Mesenchymal stem cell (in vitro differentiated cells and primary cell): Measurements from ENCODE around the gene ABCD1.

Experiments used
- DNase-seq: peaks from one replicate; pipeline ENCODE4 v3.0.0-alpha.2; 2013
- H2AFZ ChIP-seq: one replicate; pipeline ENCODE4 v1.6.1; 2013; ENCODE audit warnings: low read depth, mild to moderate bottlenecking, control low read depth, inconsistent platforms, low read length, moderate library complexity
- H2AK5ac ChIP-seq: 2 replicates; pipeline ENCODE4 v1.6.1; 2013; ENCODE audit warnings: low read length, moderate library complexity, mild to moderate bottlenecking, inconsistent platforms; ENCODE audit not compliant: severe bottlenecking
- H2BK120ac ChIP-seq: one replicate; pipeline ENCODE4 v1.6.1; 2013; ENCODE audit warnings: low read depth, mild to moderate bottlenecking, inconsistent platforms, low read length, moderate library complexity
- H2BK12ac ChIP-seq, 2 experiments: one replicate each; pipeline ENCODE4 v1.6.1; 2013; ENCODE audit warnings: inconsistent platforms in 2 of 2, low read length in 2 of 2, mild to moderate bottlenecking in 2 of 2, moderate library complexity in 2 of 2, control low read depth in 1 of 2
- H2BK15ac ChIP-seq: one replicate; pipeline ENCODE4 v1.6.1; 2013; ENCODE audit warnings: mild to moderate bottlenecking, low read depth, inconsistent platforms; ENCODE audit not compliant: poor library complexity, severe bottlenecking
- H2BK5ac ChIP-seq: 2 replicates; pipeline ENCODE4 v1.6.1; 2013; ENCODE audit warnings: low read depth, mild to moderate bottlenecking, low read length, control low read depth, inconsistent platforms; ENCODE audit not compliant: poor library complexity, severe bottlenecking
- H3K14ac ChIP-seq, 2 experiments: one replicate each; pipeline ENCODE4 v1.6.1; 2013; ENCODE audit warnings: inconsistent platforms in 2 of 2, low read length in 2 of 2, control low read depth in 1 of 2, mild to moderate bottlenecking in 1 of 2, moderate library complexity in 1 of 2
- H3K18ac ChIP-seq, 2 experiments: one replicate each; pipeline ENCODE4 v1.6.1; 2013; ENCODE audit warnings: inconsistent platforms in 2 of 2, low read length in 2 of 2, control low read depth in 1 of 2, low read depth in 1 of 2, mild to moderate bottlenecking in 1 of 2
- H3K23ac ChIP-seq, 2 experiments: one replicate each; pipeline ENCODE4 v1.6.1; 2013; ENCODE audit warnings: inconsistent platforms in 2 of 2, low read length in 2 of 2, mild to moderate bottlenecking in 2 of 2, moderate library complexity in 2 of 2, control low read depth in 1 of 2
- H3K27ac ChIP-seq: 2 replicates; pipeline ENCODE4 v1.5.1; 2013; ENCODE audit warnings: mild to moderate bottlenecking, moderate library complexity, low read length, control low read depth, inconsistent platforms; ENCODE audit not compliant: poor library complexity, severe bottlenecking
- H3K27me3 ChIP-seq, 2 experiments: 2 replicates each; pipeline versions ENCODE4 v1.6.1 to v1.7.0; 2013; ENCODE audit warnings: low read length in 2 of 2, mild to moderate bottlenecking in 2 of 2, moderate library complexity in 2 of 2, control low read depth in 1 of 2, inconsistent platforms in 1 of 2; ENCODE audit not compliant: control insufficient read depth in 1 of 2, insufficient read depth in 1 of 2
- H3K36me3 ChIP-seq, 2 experiments: 2 replicates each; pipeline versions ENCODE4 v1.6.1 to v1.7.0; 2013; ENCODE audit warnings: low read length in 2 of 2, control low read depth in 1 of 2, inconsistent platforms in 1 of 2, low read depth in 1 of 2, mild to moderate bottlenecking in 1 of 2; ENCODE audit not compliant: insufficient read depth in 2 of 2, control insufficient read depth in 1 of 2
- H3K4ac ChIP-seq, 2 experiments: one replicate each; pipeline ENCODE4 v1.6.1; 2013; ENCODE audit warnings: inconsistent platforms in 2 of 2, low read length in 2 of 2, mild to moderate bottlenecking in 2 of 2, moderate library complexity in 2 of 2, control low read depth in 1 of 2, low read depth in 1 of 2
- H3K4me1 ChIP-seq: 2 replicates; pipeline ENCODE4 v1.6.1; 2013; ENCODE audit warnings: low read depth, low read length, control low read depth; ENCODE audit not compliant: control insufficient read depth, insufficient read depth
- H3K4me2 ChIP-seq: 2 replicates; pipeline ENCODE4 v1.6.1; 2013; ENCODE audit warnings: low read length, mild to moderate bottlenecking, inconsistent platforms; ENCODE audit not compliant: poor library complexity, severe bottlenecking
- H3K4me3 ChIP-seq, 2 experiments: 2 replicates each; pipeline versions ENCODE4 v1.5.1 to v1.7.0; 2013; ENCODE audit warnings: low read length in 2 of 2, mild to moderate bottlenecking in 2 of 2, control low read depth in 1 of 2, low read depth in 1 of 2; ENCODE audit not compliant: insufficient read depth in 1 of 2
- H3K79me1 ChIP-seq: replicated peaks from 2 replicates; pipeline ENCODE4 v1.6.1; 2013; ENCODE audit warnings: mild to moderate bottlenecking, control low read depth, low read length, inconsistent platforms; ENCODE audit not compliant: poor library complexity, severe bottlenecking
- H3K9ac ChIP-seq: 2 replicates; pipeline ENCODE4 v1.7.0; 2013; ENCODE audit warnings: mild to moderate bottlenecking, low read length, moderate library complexity
- H3K9me3 ChIP-seq: 2 replicates; pipeline ENCODE4 v1.7.0; 2013; ENCODE audit warnings: mild to moderate bottlenecking, low read length; ENCODE audit not compliant: control insufficient read depth
- H4K8ac ChIP-seq: one replicate; pipeline ENCODE4 v1.6.1; 2013; ENCODE audit warnings: inconsistent platforms, mild to moderate bottlenecking, low read length, moderate library complexity
- H4K91ac ChIP-seq: one replicate; pipeline ENCODE4 v1.6.1; 2013; ENCODE audit warnings: mild to moderate bottlenecking, low read length, inconsistent platforms
- WGBS: methylation state at CpG from one replicate; pipeline ENCODE4 v1.1.7; 2013; ENCODE audit warnings: mixed read lengths; 5-methylcytosine and 5-hydroxymethylcytosine counted together

The ABCD1 gene

GRCh38 chrX:153725039-153725831 lies 579 bp downstream of the ABCD1 start:
- H2AK5ac ChIP-seq: peak overlapping the region; percentile 84
- peak overlapping the region; percentile 97 for H4K91ac ChIP-seq
- WGBS: 84% methylated on average over 51 of the region's 55 CpGs

GRCh38 chrX:153725832-153726285 lies 1.2 kb downstream of the ABCD1 start:
- Histone ChIP-seq H2AK5ac (peak overlapping the region; percentile 84), H3K4me2 (no peak overlapping the region), H4K8ac (peak overlapping the region; percentile 92), H3K4me3 (peak overlapping the region in 1 of 2 experiments; percentile 29), H3K18ac (peak overlapping the region; percentile 62 to 95), H3K9ac (no peak overlapping the region), H3K27me3 (no peaks in the 10 kb centered on the region), H2BK15ac (peak overlapping the region; percentile 93), H3K23ac (peak overlapping the region; percentile 34 to 59), H3K79me1 (peaks cover 4% of the 10 kb centered on the region), H3K14ac (peak overlapping the region in 1 of 2 experiments; percentile 87), H3K4ac (peak overlapping the region; percentile 82 to 94), H3K36me3 (peaks cover 7 to 8% of the 10 kb centered on the region in 2 experiments), H3K27ac (peak overlapping the region; percentile 83), H2BK12ac (peak overlapping the region; percentile 70 to 89), H3K9me3 (peaks cover 4% of the 10 kb centered on the region), H4K91ac (peak overlapping the region; percentile 97), H2BK120ac (peak overlapping the region; percentile 85), H2BK5ac (peak overlapping the region; percentile 86), H3K4me1 (peaks cover 36% of the 10 kb centered on the region), H2AFZ (no peak overlapping the region)
- DNase-seq: no peak
- 85% methylated on average over 12 of the region's 35 CpGs for WGBS

More at GRCh38 chrX:153725039-153725831, 579 bp downstream of the ABCD1 start:
- Histone ChIP-seq H3K4ac (peak overlapping the region; percentile 84 to 94), H3K4me3 (peak overlapping the region; percentile 44 to 65), H2BK15ac (peak overlapping the region; percentile 93), H3K79me1 (peaks cover 4% of the 10 kb centered on the region), H2BK5ac (no peak overlapping the region), H3K9me3 (no peaks in the 10 kb centered on the region), H3K9ac (peak overlapping the region; percentile 74), H3K27ac (peak overlapping the region; percentile 49), H3K27me3 (peaks cover 0 to 4% of the 10 kb centered on the region in 2 experiments), H2BK12ac (peak overlapping the region; percentile 85 to 89), H3K14ac (peak overlapping the region in 1 of 2 experiments; percentile 87), H3K4me2 (peak overlapping the region; percentile 66), H3K23ac (no peak overlapping the region), H2AFZ (no peak overlapping the region), H4K8ac (peak overlapping the region; percentile 87), H2BK120ac (peak overlapping the region; percentile 15), H3K36me3 (peaks cover 13% of the 10 kb centered on the region in 2 experiments), H3K18ac (peak overlapping the region; percentile 62 to 95), H3K4me1 (peaks cover 36% of the 10 kb centered on the region)
- no peak for DNase-seq

- H3K4me2 ChIP-seq: peak overlapping the region; percentile 42
- H3K27ac ChIP-seq: peak overlapping the region; percentile 83
- peak overlapping the region; percentile 97 for H4K91ac ChIP-seq
- H3K9ac ChIP-seq: peak overlapping the region; percentile 64
- H3K23ac ChIP-seq: peak overlapping the region; percentile 34 to 59
- peaks cover 7 to 8% of the 10 kb centered on the region in 2 experiments for H3K36me3 ChIP-seq
- peak overlapping the region; percentile 93 for H2BK15ac ChIP-seq
- peak overlapping the region; percentile 89 to 94 for H3K4ac ChIP-seq
- peak overlapping the region in 1 of 2 experiments; percentile 87 for H3K14ac ChIP-seq
- WGBS: 2% methylated on average over 24 of the region's 35 CpGs
- peak overlapping the region; percentile 92 for H4K8ac ChIP-seq
- DNase-seq: peak; percentile 77
- H3K27me3 ChIP-seq: no peaks in the 10 kb centered on the region
- H3K9me3 ChIP-seq: peaks cover 10% of the 10 kb centered on the region
- H3K18ac ChIP-seq: peak overlapping the region; percentile 83 to 95
- H3K4me1 ChIP-seq: peaks cover 36% of the 10 kb centered on the region
- H2BK120ac ChIP-seq: peak overlapping the region; percentile 85
- peak overlapping the region; percentile 83 to 89 for H2BK12ac ChIP-seq
- H2AFZ ChIP-seq: no peak overlapping the region
- peak overlapping the region in 1 of 2 experiments; percentile 49 for H3K4me3 ChIP-seq
- H2AK5ac ChIP-seq: no peak overlapping the region
- H2BK5ac ChIP-seq: peak overlapping the region; percentile 86
- peaks cover 4% of the 10 kb centered on the region for H3K79me1 ChIP-seq
Observed at GRCh38 chrX:153726286-153727122, 1.8 kb downstream of the ABCD1 start.
